ENCODE results near the gene FOXJ1.

The FOXJ1 gene

DNA sequence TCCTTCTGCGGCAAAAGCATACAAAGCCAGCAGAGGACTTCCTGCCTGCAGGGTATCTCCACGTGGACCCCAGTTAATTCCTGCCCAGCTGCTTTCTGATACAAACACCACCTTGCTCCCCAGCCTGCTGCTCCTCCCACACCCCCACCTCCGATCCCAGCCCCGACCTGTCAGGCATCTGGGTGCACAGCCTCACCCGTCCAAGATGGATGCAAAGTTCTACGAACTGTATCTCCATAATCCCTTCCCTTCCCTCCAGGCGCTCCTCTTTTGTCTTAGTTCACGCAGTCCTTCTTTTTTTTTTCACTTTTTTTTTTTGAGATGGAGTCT is 15.6 kb upstream of the FOXJ1 start:
- Histone ChIP-seq H3K27me3 (ENCODE audit: insufficient read depth, poor library complexity, severe bottlenecking) (no peaks in the 10 kb centered on the region), H3K27ac (replicated peaks) (no peak overlapping the region), H3K4me3 (replicated peaks; ENCODE audit: insufficient read depth, low read length) (no peak overlapping the region)
- no peak for DNase-seq (ENCODE audit: low read depth in 1 of 2, low spot score in 1 of 2)
- TF ChIP-seq, protein P1, sequence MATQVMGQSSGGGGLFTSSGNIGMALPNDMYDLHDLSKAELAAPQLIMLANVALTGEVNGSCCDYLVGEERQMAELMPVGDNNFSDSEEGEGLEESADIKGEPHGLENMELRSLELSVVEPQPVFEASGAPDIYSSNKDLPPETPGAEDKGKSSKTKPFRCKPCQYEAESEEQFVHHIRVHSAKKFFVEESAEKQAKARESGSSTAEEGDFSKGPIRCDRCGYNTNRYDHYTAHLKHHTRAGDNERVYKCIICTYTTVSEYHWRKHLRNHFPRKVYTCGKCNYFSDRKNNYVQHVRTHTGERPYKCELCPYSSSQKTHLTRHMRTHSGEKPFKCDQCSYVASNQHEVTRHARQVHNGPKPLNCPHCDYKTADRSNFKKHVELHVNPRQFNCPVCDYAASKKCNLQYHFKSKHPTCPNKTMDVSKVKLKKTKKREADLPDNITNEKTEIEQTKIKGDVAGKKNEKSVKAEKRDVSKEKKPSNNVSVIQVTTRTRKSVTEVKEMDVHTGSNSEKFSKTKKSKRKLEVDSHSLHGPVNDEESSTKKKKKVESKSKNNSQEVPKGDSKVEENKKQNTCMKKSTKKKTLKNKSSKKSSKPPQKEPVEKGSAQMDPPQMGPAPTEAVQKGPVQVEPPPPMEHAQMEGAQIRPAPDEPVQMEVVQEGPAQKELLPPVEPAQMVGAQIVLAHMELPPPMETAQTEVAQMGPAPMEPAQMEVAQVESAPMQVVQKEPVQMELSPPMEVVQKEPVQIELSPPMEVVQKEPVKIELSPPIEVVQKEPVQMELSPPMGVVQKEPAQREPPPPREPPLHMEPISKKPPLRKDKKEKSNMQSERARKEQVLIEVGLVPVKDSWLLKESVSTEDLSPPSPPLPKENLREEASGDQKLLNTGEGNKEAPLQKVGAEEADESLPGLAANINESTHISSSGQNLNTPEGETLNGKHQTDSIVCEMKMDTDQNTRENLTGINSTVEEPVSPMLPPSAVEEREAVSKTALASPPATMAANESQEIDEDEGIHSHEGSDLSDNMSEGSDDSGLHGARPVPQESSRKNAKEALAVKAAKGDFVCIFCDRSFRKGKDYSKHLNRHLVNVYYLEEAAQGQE (IDR thresholded peaks at IDR 0.05; ENCODE audit: insufficient replicate concordance, low read depth), result no peak
- TF ChIP-seq POLR2AphosphoS5 (IDR thresholded peaks at IDR 0.05; ENCODE audit: low read depth) (no peak), SPI1 (IDR thresholded peaks at IDR 0.05; ENCODE audit: borderline replicate concordance, low read depth) (no peak), GABPA (IDR thresholded peaks at IDR 0.05; ENCODE audit: low read depth) (no peak)
- TF ChIP-seq, protein P2, sequence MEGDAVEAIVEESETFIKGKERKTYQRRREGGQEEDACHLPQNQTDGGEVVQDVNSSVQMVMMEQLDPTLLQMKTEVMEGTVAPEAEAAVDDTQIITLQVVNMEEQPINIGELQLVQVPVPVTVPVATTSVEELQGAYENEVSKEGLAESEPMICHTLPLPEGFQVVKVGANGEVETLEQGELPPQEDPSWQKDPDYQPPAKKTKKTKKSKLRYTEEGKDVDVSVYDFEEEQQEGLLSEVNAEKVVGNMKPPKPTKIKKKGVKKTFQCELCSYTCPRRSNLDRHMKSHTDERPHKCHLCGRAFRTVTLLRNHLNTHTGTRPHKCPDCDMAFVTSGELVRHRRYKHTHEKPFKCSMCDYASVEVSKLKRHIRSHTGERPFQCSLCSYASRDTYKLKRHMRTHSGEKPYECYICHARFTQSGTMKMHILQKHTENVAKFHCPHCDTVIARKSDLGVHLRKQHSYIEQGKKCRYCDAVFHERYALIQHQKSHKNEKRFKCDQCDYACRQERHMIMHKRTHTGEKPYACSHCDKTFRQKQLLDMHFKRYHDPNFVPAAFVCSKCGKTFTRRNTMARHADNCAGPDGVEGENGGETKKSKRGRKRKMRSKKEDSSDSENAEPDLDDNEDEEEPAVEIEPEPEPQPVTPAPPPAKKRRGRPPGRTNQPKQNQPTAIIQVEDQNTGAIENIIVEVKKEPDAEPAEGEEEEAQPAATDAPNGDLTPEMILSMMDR (IDR thresholded peaks at IDR 0.05; ENCODE audit: insufficient read depth, low read length), result no peak

DNA sequence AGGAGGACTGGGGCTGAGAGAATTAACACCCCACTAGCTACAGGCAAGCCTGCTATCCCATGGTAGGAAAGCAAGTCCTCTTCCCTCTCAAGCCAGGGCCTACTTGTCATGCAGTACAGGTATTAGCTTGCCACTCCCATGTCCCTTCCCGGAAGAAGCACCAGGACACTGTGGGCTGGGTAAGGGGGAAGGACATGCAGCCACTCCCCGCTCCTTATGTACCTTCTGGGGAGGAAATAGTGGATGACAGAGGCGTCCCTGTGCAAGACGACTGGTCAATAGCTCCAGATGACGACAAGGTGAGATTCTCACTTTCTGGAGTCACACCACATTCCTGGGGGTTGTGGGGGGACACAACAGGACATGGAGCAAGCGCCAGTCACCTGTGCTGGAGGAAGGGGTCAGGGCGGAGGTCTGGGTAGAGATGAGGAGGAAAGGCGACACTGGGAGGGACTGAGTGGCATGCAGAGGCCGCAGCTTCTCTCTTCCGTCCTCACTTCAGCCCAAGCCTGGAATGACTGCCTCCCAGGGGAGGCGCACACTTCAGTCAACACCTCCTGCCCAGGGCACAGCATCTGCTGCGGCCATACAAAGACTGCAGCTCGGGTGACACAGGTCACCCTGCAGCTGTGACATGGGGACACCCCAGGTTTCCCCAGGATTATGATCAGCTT is 15.1 kb upstream of the FOXJ1 start:
- DNase-seq (ENCODE audit: low read depth in 1 of 2, low spot score in 1 of 2), result no peak
- Histone ChIP-seq H3K4me3 (replicated peaks; ENCODE audit: insufficient read depth, low read length) (no peak overlapping the region), H3K27ac (replicated peaks) (no peak overlapping the region), H3K27me3 (ENCODE audit: insufficient read depth, poor library complexity, severe bottlenecking) (no peaks in the 10 kb centered on the region)
- TF ChIP-seq, protein P1 (IDR thresholded peaks at IDR 0.05; ENCODE audit: insufficient replicate concordance, low read depth), result no peak
- TF ChIP-seq GABPA (IDR thresholded peaks at IDR 0.05; ENCODE audit: low read depth), result no peak
- no peak for TF ChIP-seq SPI1 (IDR thresholded peaks at IDR 0.05; ENCODE audit: borderline replicate concordance, low read depth)
- TF ChIP-seq, protein P2 (IDR thresholded peaks at IDR 0.05; ENCODE audit: insufficient read depth, low read length), result no peak
- TF ChIP-seq POLR2AphosphoS5 (IDR thresholded peaks at IDR 0.05; ENCODE audit: low read depth), result no peak

DNA sequence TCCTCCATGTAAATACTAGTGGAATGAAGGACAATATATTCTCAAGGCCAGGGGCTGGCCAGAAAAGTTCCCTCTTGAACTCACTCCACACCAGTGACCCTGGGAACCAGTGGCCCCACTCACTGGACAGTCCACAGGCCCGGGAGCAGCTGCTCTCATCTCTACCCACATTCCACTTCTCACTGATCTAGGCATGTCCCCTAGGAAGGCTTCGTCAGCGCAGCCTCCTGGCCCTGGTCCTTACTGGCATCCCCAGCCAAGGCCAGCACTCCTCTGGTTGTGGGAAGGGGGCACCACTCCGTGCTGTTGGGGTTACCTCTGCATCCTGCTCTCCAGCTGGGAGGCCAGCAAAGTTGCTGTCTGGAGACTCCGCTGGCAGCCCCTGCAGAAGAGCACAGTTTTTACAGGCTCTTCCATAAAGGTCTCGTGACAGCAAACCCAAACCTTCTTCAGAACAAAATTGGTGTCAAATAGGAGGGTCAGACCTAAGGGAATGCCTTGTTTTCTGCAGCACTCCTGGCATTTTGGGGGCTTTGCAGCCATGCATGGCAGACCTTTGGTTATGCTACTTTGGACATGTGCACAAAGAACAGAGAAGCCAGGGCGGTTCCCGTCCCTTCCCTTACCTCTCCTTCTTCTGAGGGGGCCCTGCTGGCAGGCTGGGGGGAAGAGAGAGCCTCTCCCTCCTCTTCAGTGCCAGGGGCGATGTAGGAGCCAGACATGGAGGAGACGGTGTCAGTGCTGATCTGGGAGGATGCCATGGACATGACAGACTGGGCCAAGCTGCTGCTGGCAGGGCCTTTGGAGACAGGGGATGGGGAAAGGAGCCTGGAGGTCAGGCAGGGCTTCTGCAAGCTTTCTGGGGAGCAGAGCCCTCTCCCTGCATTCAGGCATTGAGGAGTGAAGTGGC is 14.1 kb upstream of the FOXJ1 start:
- Histone ChIP-seq H3K4me3 (replicated peaks; ENCODE audit: insufficient read depth, low read length) (no peak overlapping the region), H3K27ac (replicated peaks) (no peak overlapping the region), H3K27me3 (ENCODE audit: insufficient read depth, poor library complexity, severe bottlenecking) (no peaks in the 10 kb centered on the region)
- TF ChIP-seq POLR2AphosphoS5 (IDR thresholded peaks at IDR 0.05; ENCODE audit: low read depth) (no peak), SPI1 (IDR thresholded peaks at IDR 0.05; ENCODE audit: borderline replicate concordance, low read depth) (no peak), GABPA (IDR thresholded peaks at IDR 0.05; ENCODE audit: low read depth) (no peak)
- TF ChIP-seq, protein P1 (IDR thresholded peaks at IDR 0.05; ENCODE audit: insufficient replicate concordance, low read depth), result no peak
- TF ChIP-seq, protein P2 (IDR thresholded peaks at IDR 0.05; ENCODE audit: insufficient read depth, low read length), result no peak
- no peak for DNase-seq (ENCODE audit: low read depth in 1 of 2, low spot score in 1 of 2)

Data from HL-60 (cell line).